GM08714 (cell line): ENCODE measurements around the gene FOXA1.

Experiments
- H3K4me3 ChIP-seq: fragments of 200-500 bp; sonication (Bioruptor generic); 2 replicates; pipeline ENCODE4 v1.5.1; 2014; ENCODE audit warnings: mild to moderate bottlenecking, low read length, inconsistent platforms
- ZNF274 ChIP-seq: IDR thresholded peaks from 2 replicates; pipeline ENCODE4 v1.6.1; 2012; ENCODE audit warnings: mild to moderate bottlenecking, low read depth, low read length

The FOXA1 gene

DNA sequence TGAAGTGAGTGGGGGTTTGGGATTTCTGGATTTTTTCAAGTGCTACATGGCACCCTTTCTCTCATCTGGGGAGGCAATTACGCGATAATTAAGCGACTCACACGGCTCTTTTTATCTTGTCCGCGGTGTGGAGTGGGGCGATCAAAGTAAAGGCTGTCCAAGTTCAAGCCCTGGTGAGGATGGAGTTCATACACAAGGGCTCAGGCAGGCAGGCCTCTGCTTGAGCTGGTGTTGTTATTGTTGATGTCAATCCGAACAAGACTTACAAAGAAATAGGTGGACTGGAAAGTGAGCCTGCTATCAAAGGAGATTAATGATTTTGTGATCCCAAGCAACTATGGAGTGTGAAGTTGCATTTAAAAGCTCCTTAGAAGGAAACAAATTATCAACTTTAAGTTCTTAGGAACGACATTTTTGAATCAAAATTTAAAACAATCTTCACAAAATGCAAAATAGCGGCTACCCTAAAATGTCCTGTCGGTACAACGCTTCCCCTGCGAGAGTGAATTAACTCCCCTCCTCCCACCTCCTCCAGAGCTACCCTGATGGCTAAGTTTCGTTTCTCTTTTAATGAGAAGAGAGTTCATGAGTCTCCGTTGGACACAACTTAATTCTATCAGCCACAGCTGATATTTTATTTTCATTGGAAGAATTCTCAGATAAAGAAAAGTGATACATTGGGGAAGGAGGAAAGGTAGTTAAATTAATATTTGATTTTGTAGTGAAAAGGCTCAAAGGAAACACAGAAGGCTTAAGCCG is 5.9 kb downstream of the FOXA1 start:
- H3K4me3 ChIP-seq = no peak overlapping the region; the same call in 1 of the 2 replicates
- no peak for TF ChIP-seq ZNF274

DNA sequence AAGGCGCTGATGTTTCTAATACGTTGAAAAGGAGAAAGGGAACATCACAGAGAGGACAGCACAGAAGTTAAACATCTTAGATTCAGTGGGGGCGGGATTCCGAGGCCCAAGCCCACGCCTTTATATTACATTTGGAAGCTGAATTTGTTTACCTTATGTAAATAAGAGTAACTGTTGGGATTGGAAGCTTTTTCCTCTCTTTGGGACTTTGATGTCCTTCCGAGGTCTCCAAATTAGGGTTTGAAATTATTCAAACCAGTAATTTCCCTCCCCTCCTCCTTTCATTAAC is 6.4 kb downstream of the FOXA1 start:
- TF ChIP-seq ZNF274 = no peak

DNA sequence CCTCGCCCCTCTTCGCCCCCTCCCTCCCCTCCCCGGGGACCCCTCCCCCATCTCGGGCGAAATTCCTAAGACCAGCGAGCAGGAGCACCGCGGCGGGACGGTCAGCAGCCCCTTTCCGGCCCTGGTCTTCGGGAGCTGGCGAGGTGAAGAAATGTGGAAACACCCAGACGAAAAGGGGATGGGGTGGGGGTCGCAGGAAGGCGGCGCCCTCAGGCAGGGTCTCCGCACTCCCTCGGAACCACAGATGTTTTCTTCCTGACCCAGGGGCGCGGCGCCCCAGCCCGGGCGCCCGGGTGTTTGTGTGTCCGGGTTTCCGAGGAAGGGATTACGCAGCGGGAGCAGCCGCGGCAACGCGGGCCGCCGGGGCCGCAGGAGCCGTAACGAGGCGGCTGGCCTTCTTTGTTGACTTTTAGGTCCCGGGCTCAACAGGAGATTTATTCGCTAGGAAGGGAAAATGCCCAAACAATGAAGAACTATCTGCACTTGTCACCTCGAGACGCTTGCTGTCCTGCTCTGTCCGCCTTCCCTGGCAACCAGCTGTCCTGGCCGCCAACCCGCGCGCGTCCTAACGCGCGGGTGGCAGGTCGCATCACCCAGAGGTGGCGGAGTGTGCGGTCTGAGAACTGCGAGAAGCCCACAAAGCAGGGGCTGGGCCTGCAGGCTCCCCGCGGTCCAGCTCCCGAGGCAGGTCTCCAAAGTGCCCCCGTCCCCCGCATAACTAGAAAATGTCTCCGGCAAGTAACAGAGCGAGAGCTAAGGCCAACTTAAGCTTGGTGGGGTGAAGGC is 7.0 kb downstream of the FOXA1 start:
- no peak overlapping the region for H3K4me3 ChIP-seq
- no peak for TF ChIP-seq ZNF274

More for the DNA sequence above, 6.4 kb downstream of the FOXA1 start:
- no peak overlapping the region for H3K4me3 ChIP-seq

DNA sequence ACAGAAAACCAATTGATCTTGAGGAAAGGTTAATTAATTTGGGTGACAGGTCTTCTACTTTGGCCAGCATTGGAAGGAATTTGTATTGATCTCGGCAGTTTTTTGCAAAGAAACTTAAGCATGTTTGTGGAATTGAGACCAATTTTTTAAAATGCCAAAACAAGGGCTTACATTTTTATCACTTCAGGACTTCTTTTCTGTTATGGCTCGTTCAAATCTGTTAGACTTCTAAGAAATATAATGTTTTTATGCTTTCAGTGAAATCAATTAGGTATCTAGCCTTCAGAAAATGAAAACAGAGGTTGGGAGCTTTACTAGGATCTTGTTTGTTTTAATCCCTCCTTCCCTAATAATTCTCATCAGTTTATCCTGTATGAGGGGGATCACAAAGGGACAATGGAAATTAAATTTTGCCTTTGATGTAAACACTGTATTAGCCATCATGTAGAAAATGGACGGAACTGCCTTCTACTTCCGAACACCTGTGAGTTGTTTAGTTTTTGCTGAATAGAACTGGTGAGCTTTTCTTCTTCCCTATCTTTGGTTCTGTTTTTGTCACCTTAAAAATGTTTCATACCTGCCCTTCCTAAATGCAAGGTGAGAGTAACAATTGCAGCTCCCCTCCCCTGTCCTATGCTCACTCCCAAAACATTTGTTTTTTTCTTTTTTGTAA is 7.8 kb downstream of the FOXA1 start:
- H3K4me3 ChIP-seq = no peak overlapping the region
- no peak for TF ChIP-seq ZNF274

DNA sequence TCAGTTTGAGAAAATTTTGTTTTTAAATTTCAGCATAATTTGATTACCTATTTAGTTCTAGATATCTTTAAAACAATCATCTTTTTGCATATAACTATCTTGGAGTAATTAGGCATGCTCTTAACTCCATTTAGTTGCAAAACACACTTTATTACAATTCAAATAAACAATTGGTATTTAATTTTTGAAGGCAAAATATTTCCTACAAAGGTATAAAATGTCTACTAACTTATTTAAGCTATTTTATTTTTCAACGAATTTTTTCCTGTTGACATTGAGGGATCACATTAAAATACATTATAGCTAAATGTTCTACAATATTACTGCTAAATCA is 8.3 kb downstream of the FOXA1 start:
- no peak for TF ChIP-seq ZNF274
- no peak overlapping the region for H3K4me3 ChIP-seq

DNA sequence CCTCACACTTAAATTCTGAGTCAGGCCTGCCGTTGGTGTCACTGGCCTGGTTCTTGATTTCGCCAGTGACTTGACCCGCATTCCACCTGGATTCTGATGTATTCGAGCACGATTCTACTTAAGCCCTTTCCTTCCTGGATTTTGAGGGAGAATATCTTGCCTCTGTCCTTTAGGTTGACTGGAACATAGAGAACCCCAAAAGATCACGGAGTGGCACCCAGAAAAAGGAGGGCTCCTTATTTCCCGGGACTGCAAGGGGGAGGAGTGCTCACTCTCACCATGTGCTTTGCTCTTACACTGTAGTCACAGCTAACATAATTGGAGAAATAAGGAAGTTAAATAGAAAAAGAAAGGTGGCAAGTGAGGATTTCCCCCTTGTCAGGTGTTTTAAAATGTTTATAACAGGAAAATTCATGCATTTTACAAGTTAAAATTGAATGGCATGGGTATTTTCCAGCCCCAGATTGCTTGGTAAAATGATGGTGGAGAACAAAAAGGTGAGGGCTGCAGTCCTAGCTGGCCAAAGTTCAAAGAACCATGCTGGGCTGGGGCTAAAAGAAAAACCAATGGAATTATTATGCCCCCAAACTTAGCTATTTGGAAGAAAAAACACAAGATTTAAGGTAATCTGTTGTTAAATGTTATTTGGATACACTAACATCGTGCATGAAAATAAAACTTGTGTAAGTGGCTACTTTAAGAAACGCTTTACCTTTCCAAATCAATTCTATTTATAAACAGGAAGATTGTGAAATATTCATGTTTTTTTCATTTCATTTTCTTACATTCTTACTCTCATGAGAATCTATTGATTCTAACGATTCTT is 8.9 kb downstream of the FOXA1 start:
- no peak for TF ChIP-seq ZNF274
- H3K4me3 ChIP-seq = no peak overlapping the region

DNA sequence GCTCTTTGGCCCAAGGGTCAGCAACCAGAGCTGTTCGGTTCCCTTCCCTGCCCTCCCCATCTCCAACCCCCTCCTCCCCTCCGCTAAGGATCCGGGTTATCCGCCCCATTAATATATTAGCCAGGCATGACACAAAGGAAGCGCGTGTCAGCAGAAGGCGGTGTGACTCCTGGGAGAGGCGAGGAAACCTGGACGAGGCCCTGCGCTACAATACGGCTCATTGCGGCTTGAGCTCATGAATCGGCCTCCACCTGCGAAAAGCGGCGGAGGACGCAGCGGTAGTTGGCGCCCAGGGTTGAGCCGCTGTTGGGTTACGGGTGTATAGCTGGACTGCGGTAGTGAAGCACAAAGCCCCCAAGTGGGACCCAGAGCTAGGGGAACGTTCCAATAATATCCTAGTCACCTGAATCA is 9.9 kb downstream of the FOXA1 start:
- TF ChIP-seq ZNF274 = no peak
- H3K4me3 ChIP-seq = no peak overlapping the region

DNA sequence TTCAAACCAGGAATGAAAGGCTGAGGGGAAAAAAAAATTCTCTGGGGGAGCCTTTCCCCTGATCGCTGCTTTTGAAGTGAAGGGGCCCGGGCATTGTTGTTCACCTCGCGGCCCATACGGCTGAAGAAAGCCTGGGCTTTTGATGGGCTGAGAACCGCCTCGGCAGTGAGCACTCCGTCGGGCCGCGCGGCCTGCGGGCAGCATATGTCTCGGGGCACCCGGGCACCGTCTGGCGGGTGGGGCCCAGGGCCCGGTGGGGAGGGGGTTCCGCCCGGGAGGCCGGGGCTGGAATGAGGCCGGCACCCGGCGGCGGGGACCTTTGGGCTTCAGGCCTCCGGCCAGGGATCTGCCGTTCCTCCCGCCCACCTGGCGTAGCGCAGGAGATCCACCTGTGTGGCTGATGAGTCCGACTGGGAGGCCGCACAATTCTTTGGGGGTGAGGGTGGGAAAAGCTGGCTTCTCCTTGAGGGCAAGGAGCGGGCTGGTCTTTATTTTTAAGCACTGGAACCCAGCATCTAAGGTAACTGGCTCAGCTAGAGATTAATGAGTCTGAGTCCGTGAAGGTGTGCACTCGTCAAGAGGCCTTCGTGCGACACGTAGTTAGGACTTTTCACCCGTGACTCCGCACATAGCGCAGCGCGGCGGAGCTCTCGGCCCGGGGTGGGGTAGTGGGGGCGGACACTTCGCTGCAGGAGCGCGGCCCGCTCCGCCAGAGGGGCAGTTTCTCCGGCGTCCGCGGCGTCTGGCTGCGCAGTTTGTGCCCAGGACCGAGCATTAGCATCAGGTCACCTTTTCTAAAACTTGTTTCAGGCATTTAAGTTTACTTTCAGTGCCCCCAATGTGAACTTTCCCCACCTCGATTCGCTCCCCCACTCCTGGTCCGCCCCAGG is 10.6 kb downstream of the FOXA1 start:
- TF ChIP-seq ZNF274 = no peak

DNA sequence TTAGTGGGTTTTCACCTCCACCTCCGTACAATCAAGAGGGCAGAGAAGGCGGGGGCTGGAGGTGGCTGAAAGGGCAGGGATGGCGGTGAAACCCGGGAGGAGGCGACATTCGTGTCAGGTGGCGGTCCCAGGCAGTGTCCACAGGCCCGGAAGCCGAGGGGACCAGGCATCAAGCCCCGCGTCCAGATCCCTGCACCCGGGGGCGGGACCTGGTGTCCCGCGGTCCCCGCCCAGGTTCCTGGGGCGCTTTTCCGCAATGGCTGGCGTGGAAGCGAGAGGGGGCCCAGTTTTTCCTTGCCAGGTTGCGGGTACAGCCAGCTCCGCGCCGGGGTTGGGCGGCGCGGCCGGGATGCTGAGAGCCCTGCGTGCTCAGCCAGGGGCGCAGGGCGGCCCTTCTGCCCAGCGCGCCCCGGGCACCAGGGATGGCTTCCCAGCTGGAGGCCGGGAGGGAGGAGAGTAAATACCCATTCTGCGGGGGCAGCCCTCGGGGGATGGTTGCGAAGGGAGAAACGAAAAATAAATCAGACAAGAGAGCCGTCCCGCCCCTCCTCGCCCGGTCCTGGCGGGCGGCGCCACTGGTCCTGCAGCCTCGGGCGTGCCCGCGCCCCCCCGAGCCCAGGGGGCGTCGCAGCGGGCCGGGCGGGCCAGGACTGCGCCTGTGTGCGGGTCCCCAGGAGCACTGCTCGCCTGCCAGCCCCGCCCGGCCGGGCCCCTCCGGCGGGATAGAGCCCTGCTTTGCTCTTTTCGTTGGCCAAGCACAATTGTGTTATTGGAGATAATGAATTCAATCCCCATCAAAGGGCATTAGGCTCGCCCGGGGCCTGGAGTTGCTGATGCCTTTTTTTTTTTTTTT is 11.5 kb downstream of the FOXA1 start:
- no peak for TF ChIP-seq ZNF274
- H3K4me3 ChIP-seq = no peak overlapping the region

More for the DNA sequence above, 10.6 kb downstream of the FOXA1 start:
- no peak overlapping the region for H3K4me3 ChIP-seq

DNA sequence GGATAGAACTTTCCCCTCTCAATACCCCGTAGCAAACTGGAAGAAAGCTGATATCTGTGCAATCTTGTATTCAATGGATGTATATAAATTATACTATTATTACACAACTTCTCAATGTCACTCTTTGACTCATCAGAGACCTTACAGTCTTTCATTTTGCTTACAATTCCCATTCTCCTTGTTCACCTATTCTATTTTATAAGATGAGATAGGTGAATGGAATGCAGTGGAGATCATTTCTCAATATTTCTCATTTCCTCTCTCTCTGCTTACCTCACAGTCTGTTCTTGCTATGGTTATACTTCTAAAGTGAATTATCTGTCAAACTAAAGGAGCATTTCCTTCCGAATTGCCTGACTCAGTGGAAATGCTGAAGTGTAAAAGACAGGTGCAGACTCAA is 14.9 kb downstream of the FOXA1 start:
- TF ChIP-seq ZNF274 = no peak
- no peak overlapping the region for H3K4me3 ChIP-seq

DNA sequence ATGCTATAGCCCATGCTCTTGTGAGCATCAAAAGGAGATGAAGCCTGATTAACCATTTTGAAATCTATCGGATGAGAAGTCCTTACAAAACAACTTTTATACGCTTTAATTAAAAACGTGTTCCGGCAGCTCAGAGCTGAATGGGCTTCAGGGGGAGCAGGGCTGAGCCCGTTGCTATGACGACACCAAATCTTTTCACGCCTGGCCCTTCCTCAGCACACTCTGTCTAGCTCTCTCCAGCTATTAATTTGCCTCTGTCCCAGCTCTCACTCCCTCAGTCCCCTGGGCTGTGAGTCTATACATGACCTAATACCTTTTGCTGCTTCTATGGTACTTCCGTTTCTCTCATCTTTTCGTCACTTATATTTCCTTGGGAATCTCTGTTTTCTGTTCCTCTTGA is 15.8 kb downstream of the FOXA1 start:
- TF ChIP-seq ZNF274 = no peak
- H3K4me3 ChIP-seq = no peak overlapping the region

DNA sequence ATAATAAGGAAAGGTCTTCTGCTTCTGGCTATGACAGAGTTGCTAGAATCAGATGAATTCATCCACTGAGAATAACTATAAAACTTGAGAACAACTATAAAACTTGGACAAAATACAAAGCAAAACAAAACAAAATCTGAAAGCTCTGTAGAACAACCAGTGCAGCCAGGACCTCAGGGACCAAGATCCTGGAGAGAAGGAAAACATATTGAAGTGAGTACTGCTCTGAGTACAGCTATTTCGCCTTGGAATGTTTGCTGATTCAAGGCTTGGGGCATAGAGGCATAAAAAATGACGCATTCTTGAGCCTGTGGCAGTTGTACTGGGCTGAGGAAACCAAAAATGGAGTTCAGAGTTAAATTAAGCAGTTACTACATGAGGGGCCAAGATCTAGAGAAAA is 21.7 kb downstream of the FOXA1 start:
- no peak for TF ChIP-seq ZNF274

More for the DNA sequence above, 21.7 kb downstream of the FOXA1 start:
- no peak overlapping the region for H3K4me3 ChIP-seq
